Adrenal gland (tissue), 5 donors: ENCODE measurements around the gene SLC8A2.

Source experiments
- CTCF ChIP-seq, 6 experiments: fragments of 450-650 bp in 4 of 6; fragments of 200-600 bp in 2 of 6; sonication (generic) in 1 of 6; IDR thresholded peaks; 1 replicate in 5 of 6; 2 replicates in 1 of 6; pipeline versions ENCODE4 v1.5.1 to v1.8.0; 2016 to 2021; ENCODE audit warnings: antibody characterized with exemption in 6 of 6, mild to moderate bottlenecking in 2 of 6, moderate library complexity in 1 of 6
- POLR2A ChIP-seq, 2 donors: fragments of 450-650 bp; IDR thresholded peaks; one replicate each; pipeline ENCODE4 v1.6.1; 2017; ENCODE audit warnings: antibody characterized with exemption in 2 of 2, mild to moderate bottlenecking in 2 of 2, moderate library complexity in 1 of 2
- donor health status: DM: no; HTN: no; CAD: no.

- TF ChIP-seq CTCF (IDR thresholded peaks at IDR 0.05) (no peak), POLR2A (IDR thresholded peaks at IDR 0.05) (no peak)
These were observed 21.1 kb upstream of the SLC8A2 start for GRCh38 chr19:47492571-47493377.
